ENCODE measurements around the gene RXFP2. TPM values are rescaled to one million over a fixed set of nuclear protein-coding genes. Genes with fewer than 3 reads are reported as not detected.

The RXFP2 gene
- total and polyA plus RNA-seq, 2 of the 8 experiments (the other 6 are each of a cell fraction or from before 2014, with no cell fraction given): not detected

- TF ChIP-seq USF2 (IDR thresholded peaks at IDR 0.05; ENCODE audit: low read length) (no peak), JUN (IDR thresholded peaks at IDR 0.05; ENCODE audit: low read depth, low read length) (no peak), TEAD4 (IDR thresholded peaks at IDR 0.05; ENCODE audit: low read depth, low read length) (no peak), CREB1 (IDR thresholded peaks at IDR 0.05) (no peak)
These were observed 109.9 kb downstream of the RXFP2 start (continued) for GRCh38 chr13:31849206-31849605.
